Upper lobe of left lung (tissue), 6 donors: ENCODE data around the gene CDH13. TPM values are rescaled to one million over a fixed set of nuclear protein-coding genes. Genes with fewer than 3 reads are reported as not detected.

Experiments
- ATAC-seq, 2 donors: fragments of 200-7000 bp; cut with Tn5 transposase; one replicate each; pipeline ENCODE4 v1.9.1; 2022; ENCODE audit warnings: mild to moderate bottlenecking in 2 of 2, moderate library complexity in 2 of 2; ENCODE audit not compliant: low FRiP score in 2 of 2
- DNase-seq, 2 donors: peaks; one replicate each; pipeline ENCODE4 v3.0.0-alpha.2; 2019 to 2020
- H3K27ac ChIP-seq, 4 donors: fragments of 200-600 bp; sonication (generic); one replicate each; pipeline ENCODE4 v1.5.1; 2016 to 2019
- H3K27me3 ChIP-seq, 4 donors: fragments of 200-600 bp; sonication (generic); one replicate each; pipeline ENCODE4 v1.5.1; 2017 to 2019
- H3K36me3 ChIP-seq, 4 donors: fragments of 200-600 bp; sonication (generic); one replicate each; pipeline ENCODE4 v1.5.1; 2016 to 2019
- H3K4me1 ChIP-seq, 4 donors: fragments of 200-600 bp; sonication (generic); one replicate each; pipeline ENCODE4 v1.5.1; 2018 to 2019
- H3K4me3 ChIP-seq, 4 donors: fragments of 200-600 bp; sonication (generic); one replicate each; pipeline ENCODE4 v1.5.1; 2017 to 2019; ENCODE audit warnings: mild to moderate bottlenecking in 2 of 4, moderate library complexity in 1 of 4
- H3K9me3 ChIP-seq, 4 donors: fragments of 200-600 bp; sonication (generic); one replicate each; pipeline ENCODE4 v1.5.1; 2018 to 2019
- EP300 ChIP-seq, 4 donors: sonication (generic); formaldehyde crosslinking; IDR thresholded peaks; one replicate each; pipeline ENCODE4 v1.5.1; 2017; ENCODE audit warnings: antibody characterized with exemption in 4 of 4, control low read depth in 2 of 4
- POLR2A ChIP-seq, 4 donors: fragments of 450-650 bp; IDR thresholded peaks; one replicate each; pipeline ENCODE4 v1.5.1; 2016 to 2017; ENCODE audit warnings: antibody characterized with exemption in 4 of 4, mild to moderate bottlenecking in 2 of 4
- POLR2AphosphoS5 ChIP-seq, 2 donors: sonication (generic); formaldehyde crosslinking; IDR thresholded peaks; one replicate each; pipeline ENCODE4 v1.5.1; 2017; ENCODE audit warnings: antibody characterized with exemption in 2 of 2
- WGBS, 2 donors: methylation state at CpG; one replicate each; pipeline ENCODE4 v1.1.5; 2017 to 2018; 5-methylcytosine and 5-hydroxymethylcytosine counted together
- total RNA-seq, 6 donors: library from RNA; depleted of rRNA in 4 of 6; stranded (reverse); fragments of >200 nt in 4 of 6; gene quantifications; one replicate each; pipeline versions ENCODE4 v1.1.0 to v1.2.1, GENCODE V29; 2016 to 2021
- TF ChIP-seq, protein P1 (sequence below), 6 experiments: fragments of 450-650 bp in 4 of 6; fragments of 200-600 bp in 2 of 6; sonication (generic) in 2 of 6; IDR thresholded peaks; one replicate each; pipeline ENCODE4 v1.5.1; 2016 to 2019; ENCODE audit warnings: antibody characterized with exemption in 6 of 6
- donor health status: DM: no; HTN: no; CAD: no; lungs with moderate emphysema.
- donor health status: DM: no; HTN: yes; CAD: no; lungs with severe emphysema.

CDH13 gene
- total RNA-seq, 6 donors from 2014 or later, result 11.3 to 39.8 (median 19.9) TPM

- no peaks in the 10 kb centered on the region for H3K27me3 ChIP-seq
- ATAC-seq, result no peak
- no peaks in the 10 kb centered on the region for H3K4me1 ChIP-seq
- WGBS, 2 donors, result 59% methylated on average over 3 of the region's 3 CpGs
- TF ChIP-seq EP300 (IDR thresholded peaks at IDR 0.05), result no peak
- no peak for TF ChIP-seq POLR2A (IDR thresholded peaks at IDR 0.05)
- TF ChIP-seq, protein P1, sequence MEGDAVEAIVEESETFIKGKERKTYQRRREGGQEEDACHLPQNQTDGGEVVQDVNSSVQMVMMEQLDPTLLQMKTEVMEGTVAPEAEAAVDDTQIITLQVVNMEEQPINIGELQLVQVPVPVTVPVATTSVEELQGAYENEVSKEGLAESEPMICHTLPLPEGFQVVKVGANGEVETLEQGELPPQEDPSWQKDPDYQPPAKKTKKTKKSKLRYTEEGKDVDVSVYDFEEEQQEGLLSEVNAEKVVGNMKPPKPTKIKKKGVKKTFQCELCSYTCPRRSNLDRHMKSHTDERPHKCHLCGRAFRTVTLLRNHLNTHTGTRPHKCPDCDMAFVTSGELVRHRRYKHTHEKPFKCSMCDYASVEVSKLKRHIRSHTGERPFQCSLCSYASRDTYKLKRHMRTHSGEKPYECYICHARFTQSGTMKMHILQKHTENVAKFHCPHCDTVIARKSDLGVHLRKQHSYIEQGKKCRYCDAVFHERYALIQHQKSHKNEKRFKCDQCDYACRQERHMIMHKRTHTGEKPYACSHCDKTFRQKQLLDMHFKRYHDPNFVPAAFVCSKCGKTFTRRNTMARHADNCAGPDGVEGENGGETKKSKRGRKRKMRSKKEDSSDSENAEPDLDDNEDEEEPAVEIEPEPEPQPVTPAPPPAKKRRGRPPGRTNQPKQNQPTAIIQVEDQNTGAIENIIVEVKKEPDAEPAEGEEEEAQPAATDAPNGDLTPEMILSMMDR (IDR thresholded peaks at IDR 0.05), result no peak
- TF ChIP-seq POLR2AphosphoS5 (IDR thresholded peaks at IDR 0.05), result no peak
- H3K9me3 ChIP-seq, result no peaks in the 10 kb centered on the region
- no peak for DNase-seq
- no peak overlapping the region for H3K4me3 ChIP-seq
- no peaks in the 10 kb centered on the region for H3K36me3 ChIP-seq
- no peak overlapping the region for H3K27ac ChIP-seq
These were observed 180.5 kb downstream of the CDH13 start for GRCh38 chr16:82807311-82807710.

DNA sequence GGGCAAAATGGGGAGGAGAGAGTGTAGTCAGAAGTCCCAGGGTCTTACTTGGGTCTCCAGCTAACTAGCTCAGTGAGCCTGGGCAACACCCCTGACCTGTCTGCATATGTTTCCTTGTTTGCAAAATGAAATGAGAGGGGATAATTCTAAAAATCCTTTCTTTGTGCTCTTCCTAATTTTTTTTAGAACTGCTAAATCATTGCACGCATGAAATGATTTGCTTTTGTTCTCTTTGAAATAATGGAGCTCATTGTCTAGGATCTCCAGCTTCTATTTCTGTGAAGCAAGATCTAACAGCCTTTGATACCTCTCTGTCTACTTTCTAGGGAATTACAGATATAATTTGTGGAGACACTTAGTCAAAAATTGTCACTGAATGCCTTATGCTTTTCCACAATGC lies 181.3 kb downstream of the CDH13 start:
- ATAC-seq, result no peak
- H3K27ac ChIP-seq, result no peak overlapping the region
- WGBS, 2 donors, result 66 to 86% methylated on average over 1 of the region's 1 CpG
- TF ChIP-seq EP300 (IDR thresholded peaks at IDR 0.05), result no peak
- no peak for TF ChIP-seq POLR2AphosphoS5 (IDR thresholded peaks at IDR 0.05)
- no peak for TF ChIP-seq POLR2A (IDR thresholded peaks at IDR 0.05)
- TF ChIP-seq, protein P1 (IDR thresholded peaks at IDR 0.05), result no peak
- no peaks in the 10 kb centered on the region for H3K36me3 ChIP-seq
- H3K4me1 ChIP-seq, result no peaks in the 10 kb centered on the region
- no peak overlapping the region for H3K4me3 ChIP-seq
- H3K9me3 ChIP-seq, result no peaks in the 10 kb centered on the region
- H3K27me3 ChIP-seq, result no peaks in the 10 kb centered on the region
- DNase-seq, result no peak

GRCh38 chr16:82810077-82810476 lies 183.3 kb downstream of the CDH13 start:
- DNase-seq (no peak), ATAC-seq (no peak)
- WGBS, 2 donors, result 68 to 83% methylated on average over 6 of the region's 6 CpGs
- TF ChIP-seq POLR2A (IDR thresholded peaks at IDR 0.05) (no peak), POLR2AphosphoS5 (IDR thresholded peaks at IDR 0.05) (no peak), EP300 (IDR thresholded peaks at IDR 0.05) (no peak)
- TF ChIP-seq, protein P1 (IDR thresholded peaks at IDR 0.05), result no peak
- no peaks in the 10 kb centered on the region for H3K9me3 ChIP-seq
- no peak overlapping the region for H3K4me3 ChIP-seq
- no peak overlapping the region for H3K27ac ChIP-seq
- H3K4me1 ChIP-seq, result no peaks in the 10 kb centered on the region
- H3K36me3 ChIP-seq, result no peaks in the 10 kb centered on the region
- no peaks in the 10 kb centered on the region for H3K27me3 ChIP-seq

- ATAC-seq (no peak), DNase-seq (no peak)
- WGBS, 2 donors, result 52 to 75% methylated on average over 3 of the region's 3 CpGs
- Histone ChIP-seq H3K36me3 (no peaks in the 10 kb centered on the region), H3K4me1 (no peaks in the 10 kb centered on the region), H3K9me3 (no peaks in the 10 kb centered on the region), H3K27me3 (no peaks in the 10 kb centered on the region), H3K4me3 (no peak overlapping the region), H3K27ac (no peak overlapping the region)
- TF ChIP-seq POLR2AphosphoS5 (IDR thresholded peaks at IDR 0.05) (no peak), EP300 (IDR thresholded peaks at IDR 0.05) (no peak), POLR2A (IDR thresholded peaks at IDR 0.05) (no peak)
- TF ChIP-seq, protein P1 (IDR thresholded peaks at IDR 0.05), result no peak
These were observed 187.3 kb downstream of the CDH13 start for GRCh38 chr16:82814059-82814458.

GRCh38 chr16:82819286-82819685 lies 192.5 kb downstream of the CDH13 start:
- H3K9me3 ChIP-seq, result peaks cover 0 to 4% (median under 1%) of the 10 kb centered on the region in 4 donors
- ATAC-seq, result no peak
- no peak overlapping the region for H3K27ac ChIP-seq
- H3K4me3 ChIP-seq, result no peak overlapping the region
- no peaks in the 10 kb centered on the region for H3K27me3 ChIP-seq
- no peaks in the 10 kb centered on the region for H3K36me3 ChIP-seq
- no peak for DNase-seq
- TF ChIP-seq, protein P1 (IDR thresholded peaks at IDR 0.05), result no peak
- TF ChIP-seq POLR2A (IDR thresholded peaks at IDR 0.05) (no peak), POLR2AphosphoS5 (IDR thresholded peaks at IDR 0.05) (no peak), EP300 (IDR thresholded peaks at IDR 0.05) (no peak)
- no peaks in the 10 kb centered on the region for H3K4me1 ChIP-seq
